Esophagus squamous epithelium (tissue), 4 donors: ENCODE measurements around the gene DCTN2.

Source experiments
- CTCF ChIP-seq, 6 experiments: fragments of 450-650 bp in 4 of 6; fragments of 200-600 bp in 2 of 6; sonication (generic) in 2 of 6; IDR thresholded peaks; one replicate each; pipeline ENCODE4 v1.5.1; 2016 to 2019; ENCODE audit warnings: antibody characterized with exemption in 6 of 6, mild to moderate bottlenecking in 4 of 6, moderate library complexity in 4 of 6
- POLR2A ChIP-seq, 4 donors: fragments of 450-650 bp; IDR thresholded peaks; one replicate each; pipeline ENCODE4 v1.6.1; 2017; ENCODE audit warnings: antibody characterized with exemption in 4 of 4, mild to moderate bottlenecking in 4 of 4, moderate library complexity in 3 of 4

GRCh38 chr12:57586128-57586527 is 39.1 kb upstream of the DCTN2 start:
- no peak for TF ChIP-seq CTCF (IDR thresholded peaks at IDR 0.05)
- no peak for TF ChIP-seq POLR2A (IDR thresholded peaks at IDR 0.05)
